ENCODE data around the gene CKMT2.
"Not testable (repeated sequence)": the region's sequence is repeated elsewhere in the genome, so short reads cannot be mapped to it uniquely, and the experiment has no call there.

Gene CKMT2

DNA sequence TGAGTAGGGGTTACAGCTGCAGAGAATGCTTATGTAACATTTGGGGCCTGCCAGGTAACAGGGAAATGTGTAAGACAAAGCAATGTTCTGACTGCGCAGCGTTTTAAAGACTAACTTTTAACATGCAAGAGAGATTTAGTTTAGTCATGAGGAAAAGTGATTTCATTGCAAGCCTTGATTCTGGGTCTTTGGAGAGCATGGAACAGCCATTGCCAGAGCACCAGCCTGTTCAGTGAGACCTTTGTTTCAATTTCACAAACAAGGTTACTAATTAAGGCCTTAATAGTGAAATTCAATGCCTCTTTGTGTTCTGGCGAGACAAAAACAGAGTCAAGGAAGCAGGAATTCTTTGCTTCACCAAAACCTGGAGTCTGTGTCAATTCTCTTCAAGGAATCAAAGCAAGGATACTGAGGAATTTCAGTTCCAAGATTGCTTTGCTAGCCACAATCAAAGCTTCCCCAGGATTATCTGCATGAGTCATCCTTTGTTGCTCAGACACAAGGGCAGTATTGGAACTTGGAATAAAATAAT is 14.4 kb downstream of the CKMT2 start:
- DNase-seq (ENCODE audit: low read depth, low spot score) = no peak
- H3K27ac ChIP-seq = no peak overlapping the region

DNA sequence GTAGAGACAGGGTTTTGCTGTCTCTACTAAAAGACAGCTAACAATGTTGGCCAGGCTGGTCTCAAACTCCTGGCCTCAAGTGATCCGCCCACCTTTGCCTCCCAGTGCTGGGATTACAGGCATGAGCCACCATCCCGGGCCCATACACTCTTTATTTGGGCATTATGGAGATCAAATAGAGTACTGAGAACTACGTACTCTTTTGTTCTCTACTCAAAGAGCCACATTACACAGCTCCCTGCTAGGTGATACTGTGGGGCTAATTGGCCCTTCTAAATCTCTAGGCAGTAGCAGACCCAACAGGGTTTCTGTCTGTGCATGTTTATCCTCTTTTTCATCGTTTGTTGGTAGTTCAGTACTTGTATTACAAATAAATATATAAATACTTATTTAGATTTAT is 16.1 kb downstream of the CKMT2 start:
- DNase-seq (ENCODE audit: low read depth, low spot score) = no peak
- no peak overlapping the region for H3K27ac ChIP-seq

DNA sequence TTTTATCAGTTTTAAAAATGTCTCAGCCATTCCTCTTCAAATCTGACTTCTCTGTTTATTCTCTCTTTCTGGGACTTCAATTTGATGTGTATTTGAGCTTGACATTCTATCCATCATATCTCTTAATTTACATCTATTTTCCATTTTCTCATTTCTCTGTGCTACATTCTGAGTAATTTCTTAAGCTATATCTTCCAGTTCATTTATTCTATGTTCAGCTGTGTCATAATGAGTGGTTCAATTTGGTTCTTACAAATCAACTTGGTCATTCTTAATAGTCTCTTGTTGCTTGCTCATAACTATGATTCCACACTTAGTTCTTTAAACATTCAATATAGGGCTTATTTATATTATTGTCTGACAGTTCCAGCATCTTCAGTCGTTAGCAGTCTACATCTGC is 16.9 kb downstream of the CKMT2 start:
- DNase-seq (ENCODE audit: low read depth, low spot score) = no peak
- no peak overlapping the region for H3K27ac ChIP-seq

DNA sequence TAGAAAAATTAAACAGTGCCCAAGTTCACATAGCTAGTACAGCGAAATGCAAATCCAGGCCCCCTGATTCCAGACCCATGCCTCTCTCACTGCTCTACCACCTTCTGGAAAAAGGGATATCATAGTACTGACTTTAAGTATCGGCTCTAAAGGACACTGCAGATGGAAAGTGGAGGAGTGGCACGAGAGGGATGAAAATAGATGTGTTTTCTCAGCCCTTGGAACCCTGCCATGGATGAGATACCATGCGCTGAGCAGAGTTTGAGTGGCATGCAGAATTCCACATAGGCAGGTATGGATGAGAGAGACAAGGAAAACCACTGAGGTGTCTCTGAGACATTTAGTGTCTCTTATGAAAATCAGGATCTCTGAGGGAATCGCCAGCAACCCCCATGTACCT is 18.8 kb downstream of the CKMT2 start:
- DNase-seq (ENCODE audit: low read depth, low spot score) = no peak
- H3K27ac ChIP-seq = no peak overlapping the region

DNA sequence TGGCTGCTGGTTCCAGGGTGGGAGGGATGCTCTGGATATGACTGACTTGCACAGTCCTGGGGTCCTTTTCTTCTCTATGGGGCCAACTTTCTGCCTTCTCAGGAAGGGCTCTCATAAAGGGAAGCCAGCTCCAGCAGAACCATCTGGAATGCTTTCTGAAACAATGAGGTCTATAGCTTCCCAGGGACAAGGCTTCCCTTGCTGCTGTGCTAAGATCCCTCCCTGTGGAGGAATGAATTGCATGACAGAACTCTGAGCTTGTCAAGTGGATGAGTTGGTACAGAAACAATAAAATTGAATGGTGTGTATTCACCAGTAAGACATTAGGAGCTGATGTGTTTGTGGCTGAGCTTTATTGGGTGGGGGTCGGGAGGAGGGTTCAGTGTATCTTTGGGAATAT is 19.8 kb downstream of the CKMT2 start:
- no peak for DNase-seq (ENCODE audit: low read depth, low spot score)
- no peak overlapping the region for H3K27ac ChIP-seq

DNA sequence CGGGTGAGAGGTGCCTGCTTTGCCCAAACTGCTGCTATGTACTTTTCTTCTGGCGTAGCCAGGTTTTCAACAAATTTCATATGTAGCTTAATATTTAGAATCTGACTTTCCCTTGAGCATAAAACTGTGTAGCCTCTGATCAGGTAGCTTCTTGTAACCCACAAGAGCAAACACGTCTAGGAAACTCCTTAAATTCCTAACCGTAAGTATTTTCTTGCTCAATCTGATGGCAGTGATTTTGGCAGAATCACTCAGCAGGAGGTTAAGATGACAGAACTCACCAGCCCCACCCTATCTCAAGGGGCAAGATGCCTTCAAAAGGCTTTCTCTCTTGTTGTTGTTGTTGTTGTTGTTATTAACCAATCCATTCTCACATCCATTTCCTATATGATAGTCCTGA is 20.8 kb downstream of the CKMT2 start:
- no peak for DNase-seq (ENCODE audit: low read depth, low spot score)
- peak overlapping the region; percentile 24 for H3K27ac ChIP-seq

DNA sequence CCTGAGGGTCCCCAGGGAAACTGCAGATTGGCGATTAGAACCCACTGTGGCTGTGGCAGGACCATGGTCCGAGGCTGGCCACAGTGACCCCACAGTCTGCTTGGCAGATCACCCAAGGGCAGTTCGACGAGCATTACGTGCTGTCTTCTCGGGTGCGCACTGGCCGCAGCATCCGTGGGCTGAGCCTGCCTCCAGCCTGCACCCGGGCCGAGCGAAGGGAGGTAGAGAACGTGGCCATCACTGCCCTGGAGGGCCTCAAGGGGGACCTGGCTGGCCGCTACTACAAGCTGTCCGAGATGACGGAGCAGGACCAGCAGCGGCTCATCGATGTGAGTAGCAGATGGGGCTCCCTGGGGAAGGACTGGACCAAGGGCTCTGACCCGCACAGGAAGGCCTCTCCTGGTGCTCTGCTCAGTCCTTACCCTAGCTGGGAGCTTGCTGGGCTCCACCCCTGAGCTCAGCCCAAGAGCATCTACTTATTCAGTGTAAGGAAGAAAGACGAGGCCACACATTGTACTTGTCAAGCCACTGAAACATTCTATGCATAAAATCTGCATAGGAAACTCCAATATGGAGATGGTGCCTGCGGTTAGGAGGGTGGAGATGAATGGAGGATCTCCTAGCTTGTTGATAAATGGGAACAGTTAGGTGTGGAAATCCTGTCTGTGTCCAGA is 21.9 kb downstream of the CKMT2 start:
- H3K27ac ChIP-seq = no peak overlapping the region
- no peak for DNase-seq (ENCODE audit: low read depth, low spot score)

DNA sequence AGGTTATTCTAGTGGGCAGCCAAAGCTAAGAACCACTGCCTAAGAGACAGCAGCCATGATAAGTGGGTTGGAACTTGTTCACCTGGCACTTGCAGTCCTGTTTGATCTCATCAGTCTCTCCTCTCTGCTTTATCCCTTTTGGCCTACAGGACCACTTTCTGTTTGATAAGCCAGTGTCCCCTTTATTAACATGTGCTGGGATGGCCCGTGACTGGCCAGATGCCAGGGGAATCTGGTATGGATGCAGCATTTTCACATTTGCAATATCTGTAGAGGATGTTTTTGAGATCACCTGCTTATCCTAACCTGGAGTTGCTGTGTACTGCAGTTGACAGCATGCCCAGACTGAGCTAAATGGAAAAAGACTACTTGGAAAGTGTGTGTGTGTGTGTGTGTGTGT is 23.6 kb downstream of the CKMT2 start:
- no peak overlapping the region for H3K27ac ChIP-seq
- DNase-seq (ENCODE audit: low read depth, low spot score) = no peak

DNA sequence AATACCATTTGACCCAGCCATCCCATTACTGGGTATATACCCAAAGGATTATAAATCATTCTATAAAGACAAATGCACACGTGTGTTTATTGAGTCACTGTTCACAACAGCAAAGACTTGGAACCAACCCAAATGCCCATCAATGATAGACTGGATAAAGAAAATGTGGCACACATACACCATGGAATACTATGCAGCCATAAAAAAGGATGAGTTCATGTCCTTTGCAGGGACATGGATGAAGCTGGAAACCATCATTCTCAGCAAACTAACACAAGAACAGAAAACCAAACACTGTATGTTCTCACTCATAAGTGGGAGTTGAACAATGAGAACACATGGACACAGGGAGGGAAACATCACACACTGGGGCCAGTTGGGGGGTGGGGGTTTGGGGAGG is 29.7 kb downstream of the CKMT2 start:
- not testable (repeated sequence) for DNase-seq (ENCODE audit: low read depth, low spot score); H3K27ac ChIP-seq

DNA sequence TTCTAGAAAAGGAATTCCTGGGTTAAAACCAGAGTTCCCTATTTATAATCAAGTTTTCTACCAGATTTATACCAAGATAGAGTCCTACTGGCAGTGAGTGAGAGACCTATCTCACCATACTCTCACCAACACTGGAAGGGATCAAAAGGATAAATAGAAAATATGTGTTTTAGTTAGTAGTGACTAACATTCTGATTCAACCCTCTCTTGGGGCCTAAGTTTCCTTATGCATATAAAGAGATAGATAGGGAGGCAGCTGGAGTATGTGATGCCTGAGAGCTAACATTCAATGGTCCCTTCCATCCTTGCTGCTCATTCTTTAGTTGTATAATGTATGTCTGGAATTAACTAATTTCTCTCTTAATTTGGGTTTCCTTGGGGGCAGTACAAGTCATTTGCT is 32.0 kb downstream of the CKMT2 start:
- DNase-seq (ENCODE audit: low read depth, low spot score) = no peak
- no peak overlapping the region for H3K27ac ChIP-seq

DNA sequence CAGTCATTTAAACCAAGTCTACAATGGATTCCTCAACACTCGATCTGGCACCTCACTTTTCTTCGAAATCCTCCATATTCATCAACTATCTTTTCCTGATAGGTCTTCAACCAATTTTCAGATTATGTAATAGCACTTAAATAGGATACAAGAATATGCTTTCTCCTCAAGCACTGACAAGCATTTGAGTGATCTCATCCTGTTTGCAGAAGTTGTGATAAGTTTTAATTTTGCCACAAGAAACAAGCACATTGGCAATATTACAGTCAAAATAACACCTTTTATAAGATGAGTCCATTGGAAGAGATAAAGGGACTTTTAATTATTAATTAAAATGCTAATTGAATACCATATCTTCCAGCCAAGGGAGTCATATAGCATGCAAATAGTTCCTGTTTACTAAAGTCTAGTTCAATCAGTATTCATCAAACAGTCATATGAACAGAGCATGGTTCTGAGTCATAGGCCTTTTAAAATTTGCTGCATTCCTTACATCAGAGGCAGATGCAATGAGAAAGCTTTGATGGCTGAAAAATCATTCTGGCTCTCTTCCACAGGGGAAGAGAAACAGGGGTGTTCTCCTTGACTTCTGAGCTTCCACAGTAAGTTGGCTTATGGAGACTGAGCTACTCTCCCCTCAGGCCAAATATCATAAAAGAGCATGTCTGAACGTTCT is 35.5 kb downstream of the CKMT2 start:
- DNase-seq (ENCODE audit: low read depth, low spot score) = peak; percentile 60
- peak overlapping the region; percentile 85 for H3K27ac ChIP-seq

DNA sequence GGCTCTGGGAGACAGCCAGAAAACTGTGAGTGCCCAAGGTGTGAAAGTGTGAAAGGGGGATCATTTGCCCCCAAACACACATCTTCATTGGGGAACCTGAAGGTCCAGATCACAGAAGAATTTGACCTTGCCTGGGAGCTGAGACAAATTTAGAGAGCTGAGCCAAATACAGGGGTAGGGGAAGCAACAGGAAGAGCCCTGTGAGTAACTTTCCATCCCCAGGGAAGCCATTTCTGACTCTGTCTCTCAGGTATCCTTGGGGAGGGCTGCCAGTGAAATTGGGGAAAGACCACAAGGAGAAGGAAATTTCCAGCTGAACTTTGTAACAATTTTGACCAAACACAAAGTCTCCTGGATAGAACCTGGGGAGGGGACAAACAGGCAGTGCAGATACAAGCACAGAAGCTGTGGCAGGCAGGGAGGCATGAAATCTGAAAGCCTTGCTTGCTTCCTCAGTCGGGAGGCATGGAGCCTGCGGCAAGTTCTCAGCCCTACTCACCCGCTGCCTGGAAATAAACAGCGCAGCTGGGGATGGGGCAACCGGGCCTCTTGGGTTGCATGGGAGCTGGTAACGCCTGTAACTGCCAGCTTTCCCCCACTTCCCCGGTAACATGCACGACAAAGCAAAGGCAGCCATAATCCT is 36.8 kb downstream of the CKMT2 start:
- DNase-seq (ENCODE audit: low read depth, low spot score) = no peak
- H3K27ac ChIP-seq = peak overlapping the region; percentile 85

DNA sequence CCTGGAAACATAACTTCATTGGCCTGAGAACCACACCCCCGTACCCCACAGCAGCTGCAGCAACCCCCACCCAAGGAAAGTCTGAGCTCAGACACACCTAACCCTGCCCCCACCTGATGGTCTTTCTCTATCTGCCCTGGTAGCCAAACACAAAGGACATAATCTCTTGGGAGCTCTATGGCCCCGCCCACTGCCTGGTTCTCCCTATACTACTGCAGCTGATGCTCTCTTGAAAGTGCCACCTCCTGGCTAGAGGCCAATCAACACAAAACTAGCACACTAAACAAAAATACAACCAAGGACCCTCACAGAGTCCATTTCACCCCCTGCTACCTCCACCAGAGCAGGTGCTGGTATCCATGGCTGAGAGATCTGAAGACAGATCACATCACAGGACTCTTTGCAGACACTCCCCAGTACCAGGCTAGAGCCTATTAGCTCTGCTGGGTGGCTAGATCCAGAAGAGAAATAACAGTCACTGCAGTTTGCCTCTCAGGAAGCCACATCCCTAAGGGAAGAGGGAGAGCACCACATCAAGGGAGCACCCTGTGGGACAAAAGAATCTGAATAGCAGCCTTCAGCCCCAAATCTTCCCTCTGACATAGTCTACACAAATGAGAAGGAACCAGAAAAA is 37.4 kb downstream of the CKMT2 start:
- not testable (repeated sequence) for H3K27ac ChIP-seq; DNase-seq (ENCODE audit: low read depth, low spot score)

DNA sequence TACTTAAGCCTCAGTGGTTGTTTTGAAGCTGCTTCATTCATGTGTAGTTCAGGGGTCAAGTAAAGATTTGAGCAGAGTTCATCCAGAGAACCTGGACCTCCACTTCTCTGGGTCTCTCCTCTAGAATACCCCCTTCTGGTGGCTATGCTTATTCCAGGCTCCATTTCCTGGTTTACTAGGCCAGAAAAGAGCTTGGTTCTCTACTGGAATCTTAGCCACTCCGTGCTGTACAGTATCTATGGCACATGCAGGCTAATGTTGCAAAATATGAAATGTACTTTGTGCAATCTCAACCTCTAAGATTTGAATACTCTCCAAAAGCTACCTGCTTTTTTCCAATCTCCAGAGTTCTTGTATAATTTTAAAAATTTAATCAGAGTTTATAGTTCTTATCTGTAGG is 50.9 kb downstream of the CKMT2 start:
- no peak overlapping the region for H3K27ac ChIP-seq
- no peak for DNase-seq (ENCODE audit: low read depth, low spot score)

DNA sequence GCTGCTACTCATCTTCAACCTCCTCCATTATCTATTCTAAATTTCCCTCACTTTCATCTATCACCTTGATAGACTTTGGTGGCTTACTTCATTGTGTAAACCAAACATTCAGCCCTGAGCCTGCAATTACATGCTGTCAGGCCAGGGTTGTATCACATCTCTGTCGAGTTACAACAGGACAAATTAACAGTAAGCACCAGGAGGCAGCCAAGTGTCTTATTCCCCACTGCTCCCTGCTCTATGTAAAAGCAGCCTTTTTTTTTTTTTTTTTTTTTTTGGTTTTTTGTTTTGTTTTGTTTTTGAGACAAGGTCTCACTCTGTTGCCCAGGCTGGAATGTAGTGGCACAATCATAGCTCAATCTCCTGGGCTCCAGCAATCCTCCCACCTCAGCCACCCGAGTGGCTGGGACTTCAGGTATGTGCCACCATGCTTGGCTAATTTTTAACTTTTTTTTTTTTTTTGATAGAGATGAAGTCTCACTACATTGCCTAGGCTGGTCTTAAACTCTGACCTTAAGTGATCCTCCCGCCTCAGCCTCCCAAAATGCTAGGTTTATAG is 53.0 kb downstream of the CKMT2 start:
- H3K27ac ChIP-seq = no peak overlapping the region
- DNase-seq (ENCODE audit: low read depth, low spot score) = no peak

DNA sequence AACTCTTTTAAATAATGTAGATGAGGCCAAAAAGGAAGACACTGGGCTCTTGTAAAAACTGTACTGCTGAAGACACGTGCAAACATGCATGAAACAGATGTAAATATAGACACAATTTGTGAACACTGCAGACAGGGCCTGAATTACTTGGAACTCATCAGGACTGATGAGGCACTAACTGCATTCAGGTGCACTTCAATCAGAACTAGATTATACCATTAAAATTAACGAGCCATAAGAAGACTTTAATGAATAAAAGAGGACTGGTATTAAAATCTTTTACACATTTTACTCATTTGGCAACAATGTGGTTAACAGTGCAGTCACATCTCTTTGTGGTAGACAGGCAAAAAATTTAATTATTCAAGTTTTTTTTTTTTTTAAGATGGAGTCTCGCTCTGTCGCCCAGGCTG is 54.9 kb downstream of the CKMT2 start:
- DNase-seq (ENCODE audit: low read depth, low spot score) = no peak
- no peak overlapping the region for H3K27ac ChIP-seq

DNA sequence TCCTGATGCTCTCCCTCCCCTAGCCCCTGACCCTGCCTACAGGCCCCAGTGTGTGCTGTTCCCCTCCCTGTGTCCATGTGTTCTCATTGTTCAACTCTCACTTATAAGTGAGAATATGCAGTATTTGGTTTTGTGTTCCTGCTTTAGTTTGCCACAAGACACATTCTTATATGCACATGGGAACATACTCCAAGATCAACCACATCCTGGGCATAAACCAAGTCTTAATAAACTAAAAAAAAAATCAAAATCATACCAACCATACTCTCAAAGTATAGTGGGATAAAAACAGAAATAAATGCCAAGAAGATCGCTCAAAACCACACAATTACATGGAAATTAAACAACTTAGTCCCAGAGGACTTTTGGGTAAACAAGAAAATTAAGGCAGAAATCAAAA is 57.0 kb downstream of the CKMT2 start:
- DNase-seq (ENCODE audit: low read depth, low spot score) = no peak
- H3K27ac ChIP-seq = no peak overlapping the region

DNA sequence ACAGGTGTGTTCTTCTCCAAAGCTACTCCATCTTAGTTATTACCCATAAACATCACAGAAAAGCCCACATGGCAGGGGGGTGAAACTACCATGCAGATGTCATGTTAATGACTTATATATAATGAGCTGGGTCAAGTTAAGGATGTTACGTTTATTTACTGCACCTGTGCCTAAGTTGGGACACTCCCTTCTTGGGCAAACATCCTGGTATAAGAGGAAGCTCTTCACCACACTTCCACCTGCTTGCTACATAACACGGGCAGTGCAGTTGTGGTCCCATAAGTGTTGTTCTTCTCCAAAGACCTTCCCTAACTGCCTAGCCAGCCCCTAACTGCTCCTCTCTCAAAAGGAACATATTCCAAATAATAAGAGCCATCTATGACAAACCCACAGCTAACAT is 59.0 kb downstream of the CKMT2 start:
- no peak for DNase-seq (ENCODE audit: low read depth, low spot score)
- no peak overlapping the region for H3K27ac ChIP-seq

DNA sequence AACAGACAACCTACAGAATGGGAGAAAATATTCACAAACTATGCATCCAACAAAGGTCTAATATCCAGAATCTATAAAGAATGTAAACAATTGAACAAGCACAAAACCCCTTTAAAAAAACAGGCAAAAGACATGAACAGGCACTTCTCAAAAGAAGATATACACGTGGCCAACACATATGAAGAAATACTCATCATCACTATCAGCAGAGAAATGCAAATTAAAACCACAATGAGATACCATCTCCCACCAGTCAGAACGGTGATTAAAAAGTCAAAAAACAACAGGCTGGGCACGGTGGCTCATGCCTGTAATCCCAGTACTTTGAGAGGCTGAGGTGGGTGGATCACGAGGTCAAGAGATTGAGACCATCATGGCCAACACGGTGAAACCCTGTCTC is 60.9 kb downstream of the CKMT2 start:
- not testable (repeated sequence) for DNase-seq (ENCODE audit: low read depth, low spot score); H3K27ac ChIP-seq

DNA sequence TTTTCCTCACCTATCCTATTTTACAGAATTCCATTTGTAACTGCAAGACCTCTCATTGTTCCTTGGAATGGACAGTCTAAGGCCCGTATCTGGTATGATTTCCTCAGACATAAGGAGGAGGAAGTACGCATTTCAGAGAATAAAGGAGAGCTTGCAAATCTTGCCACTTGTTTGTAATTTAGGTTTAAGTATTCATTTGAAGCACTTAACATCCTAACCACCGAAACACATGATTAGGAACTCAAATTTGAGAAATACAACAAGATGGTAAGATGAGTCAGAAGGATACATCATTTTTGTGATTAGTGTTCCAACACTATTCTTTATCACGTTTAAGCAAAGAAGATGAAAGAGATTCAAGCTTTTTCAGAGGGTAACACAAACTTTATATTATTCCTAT is 64.4 kb downstream of the CKMT2 start:
- DNase-seq (ENCODE audit: low read depth, low spot score) = no peak
- H3K27ac ChIP-seq = no peak overlapping the region

DNA sequence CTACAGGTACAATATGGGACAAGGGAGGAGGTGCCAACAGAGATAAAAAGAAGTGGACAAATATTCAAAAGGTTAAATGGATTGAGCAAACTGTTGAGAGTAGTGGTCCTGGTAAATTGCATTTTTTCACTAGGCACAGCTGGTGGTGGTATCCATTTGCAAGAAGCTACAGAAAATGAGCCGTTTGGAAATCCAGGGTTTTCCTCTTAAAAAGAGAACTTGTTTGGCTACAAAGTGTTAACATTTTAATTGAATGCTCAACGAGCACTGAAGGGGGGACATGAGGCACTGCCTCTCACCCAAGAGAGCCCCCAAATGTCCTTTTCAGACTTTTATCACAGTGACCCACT is 67.8 kb downstream of the CKMT2 start:
- H3K27ac ChIP-seq = peak overlapping the region; percentile 79
- DNase-seq (ENCODE audit: low read depth, low spot score) = no peak

Measured in epithelial cell of prostate (primary cell).